Measurements from ENCODE around the gene E2F6. TPM values are rescaled to one million over a fixed set of nuclear protein-coding genes. Genes with fewer than 3 reads are reported as not detected.
A peak's percentile ranks its signal among the peaks of the same experiment; 100 is the strongest.

Gene E2F6
- total RNA-seq, 4 donors from 2014 or later, result 15.6 to 20.1 (median 19.6) TPM

- peaks cover 0 to 8% (median 2%) of the 10 kb centered on the region in 3 donors for H3K4me1 ChIP-seq
- peaks cover 0 to 8% (median 0%) of the 10 kb centered on the region in 3 donors for H3K9me3 ChIP-seq
- H3K4me3 ChIP-seq, result no peak overlapping the region
- H3K27ac ChIP-seq, result no peak overlapping the region
- TF ChIP-seq POLR2A (IDR thresholded peaks at IDR 0.05) (no peak), POLR2AphosphoS5 (IDR thresholded peaks at IDR 0.05) (no peak), EP300 (IDR thresholded peaks at IDR 0.05) (no peak), CTCF (IDR thresholded peaks at IDR 0.05) (no peak)
- 80 to 100% methylated on average over 1 of the region's 2 CpGs for WGBS, 2 donors (ENCODE audit: low coverage in 1 of 2)
- ATAC-seq, result no peak
- no peaks in the 10 kb centered on the region for H3K36me3 ChIP-seq
- peaks cover 25% of the 10 kb centered on the region for H3K27me3 ChIP-seq
Observed at GRCh38 chr2:11494310-11494709, 28.3 kb upstream of the E2F6 start.

- TF ChIP-seq EP300 (IDR thresholded peaks at IDR 0.05) (no peak), CTCF (IDR thresholded peaks at IDR 0.05) (no peak), POLR2AphosphoS5 (IDR thresholded peaks at IDR 0.05) (no peak), POLR2A (IDR thresholded peaks at IDR 0.05) (no peak)
- WGBS, 2 donors (ENCODE audit: low coverage in 1 of 2), result 97% methylated on average over 5 of the region's 6 CpGs
- Histone ChIP-seq H3K4me3 (no peak overlapping the region), H3K27ac (no peak overlapping the region), H3K36me3 (no peaks in the 10 kb centered on the region), H3K4me1 (peaks cover 0 to 3% (median 0%) of the 10 kb centered on the region in 3 donors), H3K27me3 (peaks cover 26% of the 10 kb centered on the region), H3K9me3 (peaks cover 0 to 8% (median 0%) of the 10 kb centered on the region in 3 donors)
- no peak for ATAC-seq
Observed at GRCh38 chr2:11493282-11493681, 27.3 kb upstream of the E2F6 start.

GRCh38 chr2:11492720-11493119, 26.8 kb upstream of the E2F6 start:
- no peak for ATAC-seq
- no peaks in the 10 kb centered on the region for H3K36me3 ChIP-seq
- H3K27me3 ChIP-seq, result peaks cover 31% of the 10 kb centered on the region
- peaks cover 0 to 8% (median 0%) of the 10 kb centered on the region in 3 donors for H3K9me3 ChIP-seq
- H3K4me3 ChIP-seq, result no peak overlapping the region
- TF ChIP-seq POLR2AphosphoS5 (IDR thresholded peaks at IDR 0.05), result no peak
- no peak for TF ChIP-seq POLR2A (IDR thresholded peaks at IDR 0.05)
- no peak for TF ChIP-seq CTCF (IDR thresholded peaks at IDR 0.05)
- TF ChIP-seq EP300 (IDR thresholded peaks at IDR 0.05), result no peak
- H3K4me1 ChIP-seq, result no peaks in the 10 kb centered on the region
- peak overlapping the region in 1 of 4 donors; percentile 17 for H3K27ac ChIP-seq
- no CpG with 5 or more reads among the region's 1 CpG for WGBS, 2 donors (ENCODE audit: low coverage in 1 of 2)

GRCh38 chr2:11492244-11492643, 26.3 kb upstream of the E2F6 start:
- 92% methylated on average over 3 of the region's 3 CpGs; no CpG with 5 or more reads in 1 of the 2 donors for WGBS, 2 donors (ENCODE audit: low coverage in 1 of 2)
- Histone ChIP-seq H3K27ac (peak overlapping the region in 1 of 4 donors; percentile 17), H3K27me3 (peaks cover 36% of the 10 kb centered on the region), H3K4me3 (no peak overlapping the region), H3K36me3 (no peaks in the 10 kb centered on the region), H3K4me1 (no peaks in the 10 kb centered on the region), H3K9me3 (peaks cover 0 to 8% (median 0%) of the 10 kb centered on the region in 3 donors)
- no peak for TF ChIP-seq CTCF (IDR thresholded peaks at IDR 0.05)
- no peak for TF ChIP-seq EP300 (IDR thresholded peaks at IDR 0.05)
- no peak for TF ChIP-seq POLR2AphosphoS5 (IDR thresholded peaks at IDR 0.05)
- TF ChIP-seq POLR2A (IDR thresholded peaks at IDR 0.05), result no peak
- ATAC-seq, result no peak

- H3K27ac ChIP-seq, result peak overlapping the region in 2 of 4 donors; percentile 21 to 36
- WGBS, 2 donors (ENCODE audit: low coverage in 1 of 2), result 0 to 58% methylated on average over 1 to 3 of the region's 3 CpGs
Observed at GRCh38 chr2:11491348-11491933, 25.5 kb upstream of the E2F6 start.

More at GRCh38 chr2:11491348-11491933, 25.5 kb upstream of the E2F6 start:
- TF ChIP-seq CTCF (IDR thresholded peaks at IDR 0.05) (no peak), POLR2AphosphoS5 (IDR thresholded peaks at IDR 0.05) (peak; percentile 9)
- H3K4me3 ChIP-seq, result no peak overlapping the region
- no peaks in the 10 kb centered on the region for H3K4me1 ChIP-seq
- H3K36me3 ChIP-seq, result no peaks in the 10 kb centered on the region
- H3K9me3 ChIP-seq, result peaks cover 0 to 8% (median 0%) of the 10 kb centered on the region in 3 donors
- ATAC-seq, result peak; percentile 37
- H3K27me3 ChIP-seq, result peaks cover 42% of the 10 kb centered on the region

Measured in gastroesophageal sphincter (tissue), 4 donors.